GM12801 (cell line): Measurements from ENCODE around the gene ZNHIT2.

Experiments used
- TF ChIP-seq, protein P1 (sequence below): IDR thresholded peaks from one replicate; pipeline ENCODE4 v1.5.1; 2011; ENCODE audit warnings: control low read depth; ENCODE audit not compliant: insufficient read length; ENCODE audit errors: extremely low read depth

ZNHIT2 gene

DNA sequence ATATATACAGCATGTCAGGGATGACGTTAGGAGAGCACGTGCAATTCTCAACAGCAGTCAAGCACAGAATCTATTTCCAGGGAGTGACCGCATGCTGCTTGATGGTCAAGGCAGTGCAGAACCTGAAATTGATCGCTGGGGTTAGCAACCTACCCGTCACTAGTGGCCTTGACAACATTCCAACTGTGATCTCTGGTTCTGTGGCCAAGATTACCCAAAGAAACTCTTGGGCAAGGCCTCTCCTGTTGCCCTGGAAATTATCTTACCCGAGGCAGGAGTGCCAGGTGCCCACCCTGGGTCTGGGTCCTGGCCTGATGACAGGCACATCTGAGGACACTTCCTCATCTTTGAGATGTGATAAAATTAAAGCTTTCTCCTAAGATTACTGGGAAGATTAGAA is 3.7 kb downstream of the ZNHIT2 start:
- TF ChIP-seq, protein P1, sequence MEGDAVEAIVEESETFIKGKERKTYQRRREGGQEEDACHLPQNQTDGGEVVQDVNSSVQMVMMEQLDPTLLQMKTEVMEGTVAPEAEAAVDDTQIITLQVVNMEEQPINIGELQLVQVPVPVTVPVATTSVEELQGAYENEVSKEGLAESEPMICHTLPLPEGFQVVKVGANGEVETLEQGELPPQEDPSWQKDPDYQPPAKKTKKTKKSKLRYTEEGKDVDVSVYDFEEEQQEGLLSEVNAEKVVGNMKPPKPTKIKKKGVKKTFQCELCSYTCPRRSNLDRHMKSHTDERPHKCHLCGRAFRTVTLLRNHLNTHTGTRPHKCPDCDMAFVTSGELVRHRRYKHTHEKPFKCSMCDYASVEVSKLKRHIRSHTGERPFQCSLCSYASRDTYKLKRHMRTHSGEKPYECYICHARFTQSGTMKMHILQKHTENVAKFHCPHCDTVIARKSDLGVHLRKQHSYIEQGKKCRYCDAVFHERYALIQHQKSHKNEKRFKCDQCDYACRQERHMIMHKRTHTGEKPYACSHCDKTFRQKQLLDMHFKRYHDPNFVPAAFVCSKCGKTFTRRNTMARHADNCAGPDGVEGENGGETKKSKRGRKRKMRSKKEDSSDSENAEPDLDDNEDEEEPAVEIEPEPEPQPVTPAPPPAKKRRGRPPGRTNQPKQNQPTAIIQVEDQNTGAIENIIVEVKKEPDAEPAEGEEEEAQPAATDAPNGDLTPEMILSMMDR, result no peak

DNA sequence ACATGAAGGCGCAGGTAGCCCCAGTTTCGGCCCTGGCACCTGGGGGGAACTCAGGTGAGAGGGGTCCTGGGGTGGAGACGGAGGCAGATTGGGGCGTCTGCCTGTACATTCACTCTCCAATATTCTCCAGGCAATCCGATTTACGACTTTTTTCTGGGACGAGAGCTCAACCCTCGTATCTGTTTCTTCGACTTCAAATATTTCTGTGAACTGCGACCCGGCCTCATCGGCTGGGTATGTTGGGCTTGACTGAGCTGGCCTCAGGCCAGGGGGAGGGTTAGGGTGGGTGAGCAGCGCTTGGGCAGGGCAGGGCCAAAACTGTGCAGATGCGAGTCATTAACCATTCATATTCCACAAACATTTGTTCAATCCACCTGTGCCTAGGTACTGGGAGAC is 4.1 kb downstream of the ZNHIT2 start:
- TF ChIP-seq, protein P1, result no peak

GRCh38 chr11:65112546-65113360 is 4.7 kb downstream of the ZNHIT2 start:
- TF ChIP-seq, protein P1, result no peak

DNA sequence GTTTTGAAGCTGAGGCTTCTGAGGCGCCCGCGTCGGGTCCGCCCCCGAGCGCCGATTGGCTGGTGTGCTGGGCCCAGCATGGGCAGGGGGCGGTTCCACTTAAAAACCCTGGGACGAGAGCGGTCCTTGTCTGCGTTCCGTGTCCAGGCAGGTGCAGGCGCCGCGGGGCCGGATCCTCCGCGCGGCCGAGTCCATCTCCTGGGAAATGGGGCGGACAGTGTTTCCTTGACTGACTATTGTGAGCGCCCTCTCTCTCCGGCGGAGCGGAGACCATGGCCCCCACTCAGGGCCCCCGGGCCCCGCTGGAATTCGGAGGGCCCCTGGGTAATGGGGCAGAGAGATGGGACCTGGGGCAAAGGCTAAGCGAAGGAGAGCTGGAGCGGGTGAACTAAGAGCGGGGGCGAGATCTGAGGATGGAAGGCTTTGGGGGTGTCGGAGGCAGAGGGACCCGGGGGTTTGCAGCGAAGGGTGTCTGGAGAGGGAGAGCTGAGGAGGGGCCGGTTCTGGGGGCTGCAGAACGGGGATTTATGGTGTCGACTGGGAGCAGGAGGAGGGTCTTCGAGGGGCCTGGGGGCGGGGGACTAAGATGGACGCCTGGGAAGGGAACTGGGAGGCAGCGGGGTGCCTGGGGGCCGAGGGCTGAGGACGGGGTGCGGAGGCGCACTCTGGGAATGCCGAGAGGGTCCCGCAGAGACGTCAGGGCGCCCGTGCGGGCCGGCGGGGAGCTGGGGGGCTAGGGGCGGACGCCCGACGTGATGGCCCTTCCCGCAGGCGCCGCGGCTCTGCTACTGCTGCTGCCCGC is 5.6 kb downstream of the ZNHIT2 start, which contains the start of gene TM7SF2:
TSS of gene TM7SF2 (plus strand) at position 129 of the 802 bp plus-strand sequence. CDS start at position 273, 144 bp downstream.
- TF ChIP-seq, protein P1, result no peak

DNA sequence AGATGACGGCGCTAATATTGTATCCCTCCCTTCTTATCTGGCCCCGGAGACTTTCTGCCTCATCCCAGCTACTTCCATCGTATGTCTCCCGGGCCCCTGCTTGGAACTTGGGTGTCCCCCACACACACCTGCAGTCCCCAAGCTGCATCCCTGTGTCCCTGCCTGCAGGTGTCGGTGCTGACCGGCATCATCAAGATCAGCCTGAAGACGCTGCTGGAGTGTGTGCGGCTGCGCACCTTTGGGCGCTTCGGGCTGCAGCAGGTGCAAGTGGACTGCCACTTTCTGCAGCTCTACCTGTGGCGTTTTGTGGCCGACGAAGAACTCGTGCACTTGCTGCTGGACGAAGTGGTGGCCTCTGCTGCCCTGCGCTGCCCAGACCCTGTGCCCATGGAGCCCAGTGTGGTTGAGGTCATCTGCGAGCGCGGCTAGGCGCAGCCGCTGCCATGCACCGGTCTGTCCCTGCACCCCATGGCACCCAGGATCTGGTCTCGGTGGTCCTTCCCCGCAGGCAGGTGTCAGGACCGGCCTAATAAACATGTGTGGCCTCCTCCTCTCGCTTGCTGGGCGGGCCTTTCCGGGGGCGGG is 6.2 kb downstream of the ZNHIT2 start:
- TF ChIP-seq, protein P1, result no peak

DNA sequence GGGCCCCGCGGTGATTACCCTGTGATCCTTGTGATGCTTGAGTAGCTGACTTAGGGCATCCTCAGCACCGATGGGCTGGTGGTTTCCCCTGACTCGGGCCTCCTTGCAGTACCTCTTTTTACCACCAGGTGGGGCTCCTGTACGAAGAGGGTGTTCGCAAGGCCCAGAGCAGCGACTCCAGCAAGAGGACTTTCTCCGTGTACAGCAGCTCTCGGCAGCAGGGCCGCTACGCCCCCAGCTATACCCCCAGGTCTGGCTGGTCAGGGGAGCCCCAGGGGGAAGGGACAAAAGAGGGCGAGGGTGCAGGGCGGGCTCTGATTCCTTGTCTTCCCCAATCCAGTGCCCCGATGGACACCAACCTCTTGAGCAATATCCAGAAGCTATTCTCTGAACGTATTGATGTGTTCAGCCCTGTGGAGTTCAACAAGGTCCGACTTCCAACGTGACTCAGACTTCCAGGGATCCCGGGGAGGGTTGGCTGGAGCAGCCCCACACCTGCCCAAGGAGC is 7.1 kb downstream of the ZNHIT2 start:
- TF ChIP-seq, protein P1, result peak; percentile 76
